Measurements from ENCODE around the gene LCK. TPM values are rescaled to one million over a fixed set of nuclear protein-coding genes. Genes with fewer than 3 reads are reported as not detected.

LCK gene
- total and polyA plus RNA-seq, 9 of the 15 experiments (the other 6 are each of a cell fraction or from before 2014, with no cell fraction given): 0.04 to 0.47 (median 0.13) TPM; not detected in 6

DNA sequence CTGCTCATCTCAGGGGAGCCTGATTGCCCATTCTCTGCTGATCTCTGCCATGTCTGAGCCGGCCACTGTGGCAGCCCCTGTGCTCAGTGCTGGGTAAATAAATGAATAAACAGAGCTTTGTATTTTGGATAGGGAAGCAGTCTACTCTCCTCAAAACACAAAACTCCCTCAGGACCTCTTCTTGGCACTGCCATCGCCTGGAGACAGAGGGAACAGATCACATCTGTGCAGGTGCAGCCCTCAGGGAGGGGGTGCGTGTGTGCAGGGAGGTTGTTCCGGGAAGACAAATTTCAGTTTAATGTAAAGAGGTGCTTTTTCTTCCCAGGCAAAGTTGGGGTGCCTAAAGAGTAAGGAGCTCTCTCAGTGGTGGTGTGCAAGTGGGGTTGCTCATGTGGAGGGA, 11.7 kb upstream of the LCK start (continued):
- no peak for TF ChIP-seq ZNF282 (CRISPR knock-in tag; IDR thresholded peaks at IDR 0.05)

- 95% methylated on average over 15 of the region's 20 CpGs for WGBS (ENCODE audit: insufficient coverage, low coverage, missing lambda C conversion rate)
- Histone ChIP-seq H2AFZ (ENCODE audit: low read depth, low read length) (no peak overlapping the region), H3K9me3 (replicated peaks; ENCODE audit: control insufficient read depth, insufficient read depth, low read depth, low read length) (no peaks in the 10 kb centered on the region), H3K4me3 (no peak overlapping the region), H3K4me2 (ENCODE audit: insufficient read depth, low read length) (no peak overlapping the region), H3K9ac (ENCODE audit: insufficient read depth in 1 of 2, low read depth in 2 of 2, low read length in 2 of 2) (no peak overlapping the region), H4K20me1 (replicated peaks; ENCODE audit: control insufficient read depth, insufficient read depth, low read length) (no peaks in the 10 kb centered on the region), H3K27ac (ENCODE audit: extremely low read depth, low read depth, low read length) (no peak overlapping the region), H3K9me1 (ENCODE audit: control insufficient read depth, insufficient read depth, low read length) (no peaks in the 10 kb centered on the region), H3K4me1 (replicated peaks in 1 of 2; ENCODE audit: control insufficient read depth in 2 of 2, insufficient read depth in 2 of 2, low read length in 2 of 2) (peaks cover 28 to 32% of the 10 kb centered on the region in 2 experiments; a peak in 4 of 5 replicates), H3K27me3 (ENCODE audit: control insufficient read depth in 2 of 2, insufficient read depth in 2 of 2, low read length in 2 of 2) (no peaks in the 10 kb centered on the region), H3K36me3 (ENCODE audit: control insufficient read depth, insufficient read depth, low read length) (no peaks in the 10 kb centered on the region), H3K79me2 (ENCODE audit: control insufficient read depth, insufficient read depth, low read length) (no peaks in the 10 kb centered on the region)
- in situ Hi-C loops (cut with MboI): no loop called here
- ATAC-seq: no peak
- BruUV-seq (replicated peaks): no TSS peak
- CTCF ChIA-PET (ENCODE audit: low intra/inter-chr PET ratio): no interaction called here
- no peak for FAIRE-seq
- POLR2A ChIA-PET: interaction anchor here (1.2 kb wide), 2 partner anchors 9 to 20 kb away, joined by 3 to 4 read pairs; no protein-coding TSS in a partner anchor
- intact Hi-C loops (cut with micrococcal nuclease): no loop called here
- TF ChIP-seq TCF7L2 (IDR thresholded peaks at IDR 0.05; ENCODE audit: low read depth, low read length): no peak
- TF ChIP-seq, protein P1, sequence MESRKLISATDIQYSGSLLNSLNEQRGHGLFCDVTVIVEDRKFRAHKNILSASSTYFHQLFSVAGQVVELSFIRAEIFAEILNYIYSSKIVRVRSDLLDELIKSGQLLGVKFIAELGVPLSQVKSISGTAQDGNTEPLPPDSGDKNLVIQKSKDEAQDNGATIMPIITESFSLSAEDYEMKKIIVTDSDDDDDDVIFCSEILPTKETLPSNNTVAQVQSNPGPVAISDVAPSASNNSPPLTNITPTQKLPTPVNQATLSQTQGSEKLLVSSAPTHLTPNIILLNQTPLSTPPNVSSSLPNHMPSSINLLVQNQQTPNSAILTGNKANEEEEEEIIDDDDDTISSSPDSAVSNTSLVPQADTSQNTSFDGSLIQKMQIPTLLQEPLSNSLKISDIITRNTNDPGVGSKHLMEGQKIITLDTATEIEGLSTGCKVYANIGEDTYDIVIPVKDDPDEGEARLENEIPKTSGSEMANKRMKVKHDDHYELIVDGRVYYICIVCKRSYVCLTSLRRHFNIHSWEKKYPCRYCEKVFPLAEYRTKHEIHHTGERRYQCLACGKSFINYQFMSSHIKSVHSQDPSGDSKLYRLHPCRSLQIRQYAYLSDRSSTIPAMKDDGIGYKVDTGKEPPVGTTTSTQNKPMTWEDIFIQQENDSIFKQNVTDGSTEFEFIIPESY (CRISPR knock-in tag; IDR thresholded peaks at IDR 0.05): peak; percentile 95
- TF ChIP-seq DACH1 (IDR thresholded peaks at IDR 0.05; ENCODE audit: partially characterized antibody): no peak
- 0 out of 2 replicates have a peak, but pooled peaks have one; percentile 44 for TF ChIP-seq IRF2 (CRISPR knock-in tag; IDR thresholded peaks at IDR 0.05)
- no peak for TF ChIP-seq ZNF57 (CRISPR knock-in tag; IDR thresholded peaks at IDR 0.05)
- no peak for TF ChIP-seq JUNB (CRISPR knock-in tag; conservative IDR thresholded peaks at IDR 0.05)
- no peak for TF ChIP-seq ZSCAN32 (CRISPR knock-in tag; IDR thresholded peaks at IDR 0.05)
- no peak for TF ChIP-seq TRIM25 (IDR thresholded peaks at IDR 0.05; ENCODE audit: borderline replicate concordance)
- DNase-seq (ENCODE audit: extremely low read depth in 1 of 4, low spot score in 3 of 4): no peak
These were observed 11.3 kb upstream of the LCK start for GRCh38 chr1:32239790-32240139.

Measured in K562 (cell line).